Smooth muscle cell (in vitro differentiated cells): Measurements from ENCODE around the gene CTNNA1. TPM values are rescaled to one million over a fixed set of nuclear protein-coding genes. Genes with fewer than 3 reads are reported as not detected.

Experiments used
- DNase-seq: peaks from one replicate; lab custom pipeline; 2025; ENCODE audit not compliant: unreplicated experiment; lab: John Stamatoyannopoulos, UW
- H2AFZ ChIP-seq: fragments of 200-600 bp; sonication (generic); 2 replicates; pipeline ENCODE4 v1.6.0; 2016; ENCODE audit warnings: antibody characterized with exemption, low read depth, mild to moderate bottlenecking
- H3F3A ChIP-seq: fragments of 200-600 bp; sonication (generic); 2 replicates; pipeline ENCODE4 v1.6.0; 2017; ENCODE audit warnings: antibody characterized with exemption, low read depth
- H3K27ac ChIP-seq: fragments of 200-600 bp; sonication (generic); 2 replicates; pipeline ENCODE4 v1.5.1; 2016; ENCODE audit warnings: low read depth, mild to moderate bottlenecking
- H3K27me3 ChIP-seq: fragments of 200-600 bp; sonication (generic); 2 replicates; pipeline ENCODE4 v1.6.1; 2016; ENCODE audit warnings: low read depth, mild to moderate bottlenecking
- H3K36me3 ChIP-seq: fragments of 200-600 bp; sonication (generic); 2 replicates; pipeline ENCODE4 v1.5.1; 2016; ENCODE audit warnings: low read depth
- H3K4me1 ChIP-seq: fragments of 200-600 bp; sonication (generic); 2 replicates; pipeline ENCODE4 v1.5.1; 2016; ENCODE audit warnings: low read depth
- H3K4me2 ChIP-seq: fragments of 200-600 bp; sonication (generic); 2 replicates; pipeline ENCODE4 v1.6.0; 2016; ENCODE audit warnings: mild to moderate bottlenecking
- H3K4me3 ChIP-seq: fragments of 200-600 bp; sonication (generic); 2 replicates; pipeline ENCODE4 v1.5.1; 2016; ENCODE audit warnings: mild to moderate bottlenecking
- H3K79me2 ChIP-seq: fragments of 200-600 bp; sonication (generic); 2 replicates; pipeline ENCODE4 v1.6.0; 2016; ENCODE audit warnings: low read depth, mild to moderate bottlenecking
- H3K9ac ChIP-seq: fragments of 200-600 bp; sonication (generic); 2 replicates; pipeline ENCODE4 v1.6.0; 2016; ENCODE audit warnings: low read depth
- H3K9me3 ChIP-seq: fragments of 200-600 bp; sonication (generic); replicated peaks from 2 replicates; pipeline ENCODE4 v1.5.1; 2016; ENCODE audit warnings: low read depth
- H4K20me1 ChIP-seq: fragments of 200-600 bp; sonication (generic); 2 replicates; pipeline ENCODE4 v1.6.0; 2016; ENCODE audit warnings: low read depth
- CTCF ChIP-seq: fragments of 200-600 bp; sonication (generic); IDR thresholded peaks from 2 replicates; pipeline ENCODE4 v1.5.1; 2017; ENCODE audit warnings: borderline replicate concordance, mild to moderate bottlenecking, antibody characterized with exemption; ENCODE audit not compliant: insufficient read depth, poor library complexity, severe bottlenecking
- WGBS: methylation state at CpG from one replicate; pipeline ENCODE4 v1.1.7; 2016; ENCODE audit warnings: low lambda C conversion rate; 5-methylcytosine and 5-hydroxymethylcytosine counted together
- polyA plus RNA-seq: library from polyadenylated mRNA; unstranded; fragments of >200 nt; fragmentation: Nextera tagmentation; extraction: Ambion mirVana; gene quantifications from 2 replicates; pipeline ENCODE4 v1.2.1, GENCODE V29; 2016
- total RNA-seq: library from RNA; depleted of rRNA; stranded (reverse); fragments of >200 nt; gene quantifications from 2 replicates; pipeline ENCODE4 v1.2.3, GENCODE V29; 2014

The CTNNA1 gene
- total and polyA plus RNA-seq, 2 experiments from 2014 or later = 149 to 251 TPM

- Histone ChIP-seq H3K9ac (no peak overlapping the region), H2AFZ (no peak overlapping the region), H3K4me1 (peaks cover 44% of the 10 kb centered on the region), H3K27ac (no peak overlapping the region), H3K4me2 (no peak overlapping the region), H3F3A (peaks cover 5% of the 10 kb centered on the region), H3K9me3 (no peaks in the 10 kb centered on the region), H3K36me3 (no peaks in the 10 kb centered on the region), H4K20me1 (no peaks in the 10 kb centered on the region), H3K4me3 (no peak overlapping the region), H3K79me2 (no peaks in the 10 kb centered on the region), H3K27me3 (no peaks in the 10 kb centered on the region)
- WGBS = 63% methylated on average over 1 of the region's 1 CpG
- TF ChIP-seq CTCF = no peak
- no peak for DNase-seq
Measured at GRCh38 chr5:138961729-138962128, 208.5 kb downstream of the CTNNA1 start.

GRCh38 chr5:138962614-138963370, 209.6 kb downstream of the CTNNA1 start:
- Histone ChIP-seq H4K20me1 (no peaks in the 10 kb centered on the region), H3K36me3 (no peaks in the 10 kb centered on the region), H3K9me3 (no peaks in the 10 kb centered on the region), H3K4me3 (no peak overlapping the region), H3K4me1 (peaks cover 54% of the 10 kb centered on the region), H3K79me2 (no peaks in the 10 kb centered on the region), H3K27ac (peak overlapping the region; percentile 45), H3F3A (peaks cover 5% of the 10 kb centered on the region), H2AFZ (no peak overlapping the region), H3K27me3 (no peaks in the 10 kb centered on the region), H3K4me2 (peak overlapping the region; percentile 27), H3K9ac (no peak overlapping the region)
- no peak for TF ChIP-seq CTCF
- WGBS = 49% methylated on average over 4 of the region's 4 CpGs
- DNase-seq = no peak

- H3K9me3 ChIP-seq = no peaks in the 10 kb centered on the region
- no peaks in the 10 kb centered on the region for H4K20me1 ChIP-seq
- no peak for DNase-seq
- H2AFZ ChIP-seq = no peak overlapping the region
- H3K4me2 ChIP-seq = peak overlapping the region; percentile 60
- H3K27ac ChIP-seq = peak overlapping the region; percentile 45
- TF ChIP-seq CTCF = no peak
- no peaks in the 10 kb centered on the region for H3K27me3 ChIP-seq
- peaks cover 57% of the 10 kb centered on the region for H3K4me1 ChIP-seq
- H3F3A ChIP-seq = peaks cover 5% of the 10 kb centered on the region
- H3K79me2 ChIP-seq = no peaks in the 10 kb centered on the region
- no peak overlapping the region for H3K4me3 ChIP-seq
- 58% methylated on average over 13 of the region's 13 CpGs for WGBS
- H3K36me3 ChIP-seq = no peaks in the 10 kb centered on the region
- no peak overlapping the region for H3K9ac ChIP-seq
Measured at GRCh38 chr5:138963763-138964371, 210.6 kb downstream of the CTNNA1 start.
